CD1c-positive myeloid dendritic cell (primary cell): ENCODE data around the gene PHF21A.
"Not testable (repeated sequence)": the region's sequence is repeated elsewhere in the genome, so short reads cannot be mapped to it uniquely, and the experiment has no call there.

ENCODE experiments used
- DNase-seq: peaks from one replicate; pipeline ENCODE4 v3.0.0-alpha.2; 2016; ENCODE audit errors: extremely low spot score

Gene PHF21A

GRCh38 chr11:45904309-45904915 lies 216.8 kb downstream of the PHF21A start:
- no peak for DNase-seq

GRCh38 chr11:45902452-45903380 lies 218.5 kb downstream of the PHF21A start:
- no peak for DNase-seq

- no peak for DNase-seq
These were observed 219.6 kb downstream of the PHF21A start for GRCh38 chr11:45901626-45902025.

- DNase-seq = no peak
These were observed 220.2 kb downstream of the PHF21A start for GRCh38 chr11:45900916-45901617.

GRCh38 chr11:45900175-45900800 lies 221.0 kb downstream of the PHF21A start:
- DNase-seq = not testable (repeated sequence)

- peak; percentile 76 for DNase-seq
These were observed 221.6 kb downstream of the PHF21A start for GRCh38 chr11:45899448-45900174.

GRCh38 chr11:45899086-45899447 lies 222.2 kb downstream of the PHF21A start:
- DNase-seq = no peak

GRCh38 chr11:45897556-45897955 lies 223.7 kb downstream of the PHF21A start:
- no peak for DNase-seq

GRCh38 chr11:45896422-45896984 lies 224.8 kb downstream of the PHF21A start:
- no peak for DNase-seq

GRCh38 chr11:45895553-45896259 lies 225.5 kb downstream of the PHF21A start:
- DNase-seq = no peak

- no peak for DNase-seq
These were observed 226.6 kb downstream of the PHF21A start for GRCh38 chr11:45894555-45895247.

GRCh38 chr11:45892856-45893255 lies 228.4 kb downstream of the PHF21A start:
- no peak for DNase-seq

GRCh38 chr11:45890886-45891550 lies 230.2 kb downstream of the PHF21A start:
- no peak for DNase-seq

- no peak for DNase-seq
These were observed 231.3 kb downstream of the PHF21A start for GRCh38 chr11:45889966-45890365.

GRCh38 chr11:45889555-45889954 lies 231.7 kb downstream of the PHF21A start:
- no peak for DNase-seq

- no peak for DNase-seq
These were observed 233.7 kb downstream of the PHF21A start for GRCh38 chr11:45887587-45887986.

GRCh38 chr11:45886816-45887520 lies 234.3 kb downstream of the PHF21A start:
- no peak for DNase-seq

- no peak for DNase-seq
These were observed 235.1 kb downstream of the PHF21A start for GRCh38 chr11:45885921-45886721.
